Glutamatergic neuron (in vitro differentiated cells): ENCODE data around the gene HSF4. TPM values are rescaled to one million over a fixed set of nuclear protein-coding genes. Genes with fewer than 3 reads are reported as not detected.

ENCODE experiments used
- DNase-seq: peaks from one replicate; pipeline ENCODE4 v3.0.0; 2022
- H3K27ac Mint-ChIP-seq: one replicate; pipeline ENCODE4 v1.8.0; 2020; ENCODE audit warnings: mild to moderate bottlenecking, mixed read lengths, inconsistent platforms; ENCODE audit not compliant: unreplicated experiment
- H3K27me3 Mint-ChIP-seq: one replicate; pipeline ENCODE4 v1.8.0; 2020; ENCODE audit warnings: mild to moderate bottlenecking, moderate library complexity, mixed read lengths, inconsistent platforms; ENCODE audit not compliant: unreplicated experiment
- H3K36me3 Mint-ChIP-seq: one replicate; pipeline ENCODE4 v1.8.0; 2020; ENCODE audit warnings: mild to moderate bottlenecking, mixed read lengths, inconsistent platforms; ENCODE audit not compliant: unreplicated experiment
- H3K4me1 Mint-ChIP-seq: one replicate; pipeline ENCODE4 v1.8.0; 2020; ENCODE audit warnings: mild to moderate bottlenecking, low read depth, mixed read lengths, inconsistent platforms; ENCODE audit not compliant: unreplicated experiment
- H3K4me3 Mint-ChIP-seq: one replicate; pipeline ENCODE4 v1.8.0; 2020; ENCODE audit warnings: mild to moderate bottlenecking, mixed read lengths, inconsistent platforms; ENCODE audit not compliant: unreplicated experiment
- H3K9me3 Mint-ChIP-seq: one replicate; pipeline ENCODE4 v1.8.0; 2020; ENCODE audit warnings: mild to moderate bottlenecking, moderate library complexity, mixed read lengths, inconsistent platforms; ENCODE audit not compliant: unreplicated experiment
- total RNA-seq: library from RNA; stranded (reverse); fragmentation: NEBNext Ultra II Directional; extraction: Animal tissue kit (Norgen Biotek cat#: 25700); gene quantifications from one replicate; pipeline ENCODE4 v1.2.1, GENCODE V29; 2021; ENCODE audit not compliant: unreplicated experiment
- TF ChIP-seq, protein P1 (sequence below): fragments of 200-600 bp; sonication (generic); IDR thresholded peaks from one replicate; pipeline ENCODE4 v1.5.0; 2021; ENCODE audit not compliant: partially characterized antibody, unreplicated experiment

HSF4 gene
- total RNA-seq, 1 donor from 2014 or later = 7.2 TPM

DNA sequence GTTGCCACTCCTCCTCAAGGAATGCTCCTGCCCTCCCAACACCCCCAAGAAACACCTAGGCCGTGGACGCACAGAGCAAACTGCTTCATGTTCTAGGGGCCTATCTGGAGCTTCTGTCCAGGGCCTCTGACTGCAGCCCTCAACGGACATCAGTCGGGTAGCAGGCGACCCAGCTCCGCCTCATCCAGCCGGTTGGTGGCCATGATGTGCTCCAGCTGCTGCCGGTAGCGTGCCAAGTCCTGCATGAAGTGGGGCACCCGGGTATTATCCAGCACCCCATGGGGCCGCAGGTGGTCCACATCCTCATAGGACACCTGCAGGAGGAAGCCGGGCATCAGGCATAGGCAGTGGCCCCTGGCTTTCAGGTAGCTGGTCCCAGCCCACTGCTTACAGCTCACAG lies 12.1 kb downstream of the HSF4 start:
- peaks cover 14% of the 10 kb centered on the region for H3K4me1 Mint-ChIP-seq
- H3K27me3 Mint-ChIP-seq = peaks cover 27% of the 10 kb centered on the region
- TF ChIP-seq, protein P1, sequence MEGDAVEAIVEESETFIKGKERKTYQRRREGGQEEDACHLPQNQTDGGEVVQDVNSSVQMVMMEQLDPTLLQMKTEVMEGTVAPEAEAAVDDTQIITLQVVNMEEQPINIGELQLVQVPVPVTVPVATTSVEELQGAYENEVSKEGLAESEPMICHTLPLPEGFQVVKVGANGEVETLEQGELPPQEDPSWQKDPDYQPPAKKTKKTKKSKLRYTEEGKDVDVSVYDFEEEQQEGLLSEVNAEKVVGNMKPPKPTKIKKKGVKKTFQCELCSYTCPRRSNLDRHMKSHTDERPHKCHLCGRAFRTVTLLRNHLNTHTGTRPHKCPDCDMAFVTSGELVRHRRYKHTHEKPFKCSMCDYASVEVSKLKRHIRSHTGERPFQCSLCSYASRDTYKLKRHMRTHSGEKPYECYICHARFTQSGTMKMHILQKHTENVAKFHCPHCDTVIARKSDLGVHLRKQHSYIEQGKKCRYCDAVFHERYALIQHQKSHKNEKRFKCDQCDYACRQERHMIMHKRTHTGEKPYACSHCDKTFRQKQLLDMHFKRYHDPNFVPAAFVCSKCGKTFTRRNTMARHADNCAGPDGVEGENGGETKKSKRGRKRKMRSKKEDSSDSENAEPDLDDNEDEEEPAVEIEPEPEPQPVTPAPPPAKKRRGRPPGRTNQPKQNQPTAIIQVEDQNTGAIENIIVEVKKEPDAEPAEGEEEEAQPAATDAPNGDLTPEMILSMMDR = no peak
- no peak overlapping the region for H3K27ac Mint-ChIP-seq
- H3K4me3 Mint-ChIP-seq = no peak overlapping the region
- DNase-seq = no peak
- peaks cover 14% of the 10 kb centered on the region for H3K9me3 Mint-ChIP-seq
- H3K36me3 Mint-ChIP-seq = peaks cover 5% of the 10 kb centered on the region

DNA sequence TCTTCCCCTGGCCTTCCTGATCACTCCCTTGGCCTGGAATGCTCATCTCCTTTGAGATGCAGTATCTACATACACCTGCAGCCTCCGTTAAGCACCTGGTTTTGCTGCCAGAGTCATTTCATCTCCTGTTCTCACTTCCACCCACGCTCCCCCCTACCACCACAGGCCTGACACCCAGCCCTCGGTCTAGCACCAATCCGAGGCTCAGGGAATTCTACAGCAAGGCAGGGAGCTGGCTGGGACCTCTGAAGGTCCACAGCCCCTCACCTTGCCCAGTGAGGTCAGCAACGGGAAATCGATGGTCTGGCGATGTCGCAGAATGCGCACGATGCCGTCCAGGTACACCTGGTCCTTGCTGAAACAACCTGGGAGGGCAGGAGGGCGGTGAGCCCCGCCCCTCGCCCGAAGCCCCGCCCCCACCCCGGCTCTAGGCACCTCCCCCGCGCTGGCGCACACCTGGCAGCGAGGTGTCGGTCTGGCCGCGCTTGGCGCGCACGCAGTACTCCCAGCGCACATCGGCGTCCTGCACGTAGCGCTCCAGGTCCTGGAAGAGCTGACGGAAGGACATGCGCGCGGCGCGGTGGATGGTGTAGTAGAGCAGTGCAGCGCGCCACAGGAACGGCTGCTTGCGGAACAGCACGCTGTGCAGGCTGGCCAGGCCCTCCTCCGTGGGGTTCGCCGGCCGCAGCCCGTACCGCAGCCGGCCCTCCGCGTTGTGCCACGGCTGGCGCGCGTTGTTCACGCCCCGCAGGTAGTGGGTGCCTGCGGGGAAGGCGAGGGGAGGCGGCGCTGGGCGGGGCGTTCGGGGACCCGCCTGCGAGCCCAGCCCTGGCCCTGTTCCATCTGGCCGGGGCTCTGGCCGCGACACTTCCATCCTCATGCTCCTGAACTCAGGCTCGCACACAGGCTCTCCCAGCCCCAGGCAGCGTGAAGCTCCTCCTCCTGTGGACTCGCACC lies 13.5 kb downstream of the HSF4 start:
- Mint-ChIP-seq H3K9me3 (peaks cover 12% of the 10 kb centered on the region), H3K4me1 (peaks cover 14% of the 10 kb centered on the region), H3K36me3 (peaks cover 5% of the 10 kb centered on the region), H3K4me3 (peak overlapping the region; percentile 76), H3K27ac (no peak overlapping the region), H3K27me3 (peaks cover 23% of the 10 kb centered on the region)
- TF ChIP-seq, protein P1 = no peak
- peak; percentile 73 for DNase-seq

DNA sequence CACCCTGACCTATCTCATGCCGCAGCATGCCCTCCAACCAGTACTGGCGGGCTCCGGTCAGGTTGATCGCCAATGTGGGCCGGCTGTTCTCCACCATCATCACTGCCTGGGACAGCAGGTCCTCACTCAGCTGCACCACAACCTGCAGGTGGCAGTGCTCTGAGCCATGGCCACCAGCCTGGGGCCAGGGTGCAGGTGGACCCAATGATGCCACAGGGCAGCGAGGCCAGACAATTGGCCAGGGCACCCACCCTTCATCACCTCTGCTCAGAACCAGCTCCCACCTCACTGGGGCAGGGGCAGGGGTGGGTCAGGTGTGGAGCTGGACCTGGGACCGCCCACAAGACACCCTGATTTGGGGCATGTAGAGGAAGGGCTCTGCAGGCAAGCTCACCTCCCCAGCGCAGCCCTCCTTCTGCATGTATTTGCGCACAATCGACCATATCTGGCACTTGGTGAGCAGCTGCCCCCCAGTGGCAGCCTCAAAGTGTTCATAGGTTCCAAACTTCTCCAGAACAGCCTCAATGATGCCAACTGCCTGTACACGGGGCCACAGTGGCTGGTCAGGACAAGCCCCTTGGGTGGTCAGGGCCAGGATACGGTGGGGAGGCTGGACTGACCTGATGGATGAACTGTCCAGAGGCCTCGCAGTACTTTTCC lies 15.0 kb downstream of the HSF4 start:
- no peak overlapping the region for H3K27ac Mint-ChIP-seq
- H3K4me1 Mint-ChIP-seq = peaks cover 11% of the 10 kb centered on the region
- TF ChIP-seq, protein P1 = no peak
- DNase-seq = no peak
- peaks cover 5% of the 10 kb centered on the region for H3K36me3 Mint-ChIP-seq
- H3K27me3 Mint-ChIP-seq = peaks cover 14% of the 10 kb centered on the region
- no peak overlapping the region for H3K4me3 Mint-ChIP-seq
- H3K9me3 Mint-ChIP-seq = peaks cover 11% of the 10 kb centered on the region

DNA sequence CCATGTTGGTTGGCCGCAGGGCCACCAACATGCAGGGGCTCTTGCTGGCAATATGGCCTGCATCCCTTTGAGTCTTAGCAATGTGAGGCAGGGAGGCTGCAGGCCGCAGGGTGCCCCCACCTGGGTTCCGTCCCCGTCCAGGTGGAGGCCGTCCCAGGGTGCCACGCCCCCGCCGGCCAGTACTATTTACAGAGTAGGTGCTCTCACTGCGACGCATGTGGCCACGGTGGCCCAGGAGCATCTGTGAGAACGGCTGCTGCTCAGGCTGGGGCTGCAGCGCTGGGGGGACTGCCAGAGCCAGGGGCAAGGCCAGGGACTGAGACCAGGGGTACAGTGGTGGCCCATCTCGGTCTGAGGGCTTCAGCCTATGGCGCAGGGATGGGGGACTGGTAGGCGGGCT lies 15.6 kb downstream of the HSF4 start:
- DNase-seq = no peak
- Mint-ChIP-seq H3K27ac (no peak overlapping the region), H3K36me3 (peaks cover 5% of the 10 kb centered on the region), H3K27me3 (peaks cover 14% of the 10 kb centered on the region), H3K4me1 (peaks cover 11% of the 10 kb centered on the region), H3K9me3 (peaks cover 11% of the 10 kb centered on the region), H3K4me3 (no peak overlapping the region)
- TF ChIP-seq, protein P1 = no peak
